ES-I3 (cell line): ENCODE results near the gene ENTR1.

ENCODE experiments used
- H3K36me3 ChIP-seq: 2 replicates; pipeline ENCODE4 v1.6.1; 2013; ENCODE audit warnings: mild to moderate bottlenecking, low read length, control low read depth, moderate library complexity; ENCODE audit not compliant: insufficient read depth
- H3K4me1 ChIP-seq: 2 replicates; pipeline ENCODE4 v1.6.1; 2013; ENCODE audit warnings: mild to moderate bottlenecking, control low read depth, low read length; ENCODE audit not compliant: insufficient read depth
- H3K9ac ChIP-seq: 2 replicates; pipeline ENCODE4 v1.6.1; 2013; ENCODE audit warnings: low read depth, mild to moderate bottlenecking, low read length, moderate library complexity
- H3K9me3 ChIP-seq: 2 replicates; pipeline ENCODE4 v1.6.1; 2013; ENCODE audit warnings: mild to moderate bottlenecking, low read length, moderate library complexity; ENCODE audit not compliant: control insufficient read depth, insufficient read depth

Gene ENTR1

DNA sequence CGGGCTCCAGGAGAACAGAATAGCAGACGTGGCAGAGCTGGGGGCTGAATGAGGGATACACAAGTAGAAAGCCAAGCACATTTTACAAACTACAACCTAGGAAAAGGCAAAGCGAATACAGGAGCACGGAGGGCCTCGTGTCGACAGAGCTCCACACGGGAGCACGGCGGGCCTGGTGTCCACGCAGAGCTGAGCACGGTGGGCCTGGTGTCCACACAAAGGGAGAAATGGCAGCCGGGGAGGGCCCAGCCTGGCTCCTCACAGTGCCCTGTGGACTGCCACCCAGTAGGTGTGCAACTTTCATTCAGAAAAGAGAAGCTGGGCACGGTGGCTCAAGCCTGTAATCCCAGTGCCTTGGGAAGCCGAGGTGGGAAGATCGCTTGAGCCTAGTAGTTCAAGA lies 32.7 kb upstream of the ENTR1 start:
- Histone ChIP-seq H3K36me3 (peaks cover 34% of the 10 kb centered on the region), H3K4me1 (no peaks in the 10 kb centered on the region), H3K9ac (no peak overlapping the region), H3K9me3 (no peaks in the 10 kb centered on the region)

- H3K4me1 ChIP-seq: peaks cover 4% of the 10 kb centered on the region; the same call in 1 of the 2 replicates
- H3K36me3 ChIP-seq: peaks cover 26% of the 10 kb centered on the region
- no peaks in the 10 kb centered on the region for H3K9me3 ChIP-seq
- H3K9ac ChIP-seq: no peak overlapping the region
Measured at GRCh38 chr9:136442265-136442664, 31.9 kb upstream of the ENTR1 start.

GRCh38 chr9:136441681-136442245 lies 31.3 kb upstream of the ENTR1 start:
- peaks cover 4% of the 10 kb centered on the region; the same call in 1 of the 2 replicates for H3K4me1 ChIP-seq
- H3K9ac ChIP-seq: no peak overlapping the region
- H3K36me3 ChIP-seq: peaks cover 26% of the 10 kb centered on the region
- no peaks in the 10 kb centered on the region for H3K9me3 ChIP-seq

DNA sequence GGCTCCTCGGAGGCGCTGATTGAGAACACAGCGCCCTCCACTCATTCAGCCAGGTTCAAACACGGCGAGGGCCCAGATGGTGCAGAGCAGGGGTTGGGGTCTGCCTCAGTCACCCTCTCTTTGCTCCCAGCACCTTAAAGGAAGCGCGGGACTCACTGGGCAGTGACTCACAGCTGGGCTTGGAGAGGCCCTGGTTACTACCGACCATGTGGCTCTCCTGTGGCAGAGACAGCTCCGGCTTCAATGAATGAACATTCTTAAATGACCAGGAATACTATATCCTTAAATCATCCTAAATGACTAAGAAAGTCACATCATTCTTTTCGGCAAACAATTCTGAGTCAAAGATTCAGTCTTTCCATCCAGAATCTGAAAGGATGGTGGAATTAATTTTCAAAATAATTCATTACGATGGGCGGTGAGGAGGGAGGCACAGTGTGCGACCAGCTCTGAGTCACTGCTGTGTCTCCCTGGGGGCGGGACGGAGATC lies 30.8 kb upstream of the ENTR1 start:
- Histone ChIP-seq H3K36me3 (peaks cover 26% of the 10 kb centered on the region), H3K9me3 (no peaks in the 10 kb centered on the region), H3K9ac (no peak overlapping the region), H3K4me1 (peaks cover 4% of the 10 kb centered on the region; the same call in 1 of the 2 replicates)

DNA sequence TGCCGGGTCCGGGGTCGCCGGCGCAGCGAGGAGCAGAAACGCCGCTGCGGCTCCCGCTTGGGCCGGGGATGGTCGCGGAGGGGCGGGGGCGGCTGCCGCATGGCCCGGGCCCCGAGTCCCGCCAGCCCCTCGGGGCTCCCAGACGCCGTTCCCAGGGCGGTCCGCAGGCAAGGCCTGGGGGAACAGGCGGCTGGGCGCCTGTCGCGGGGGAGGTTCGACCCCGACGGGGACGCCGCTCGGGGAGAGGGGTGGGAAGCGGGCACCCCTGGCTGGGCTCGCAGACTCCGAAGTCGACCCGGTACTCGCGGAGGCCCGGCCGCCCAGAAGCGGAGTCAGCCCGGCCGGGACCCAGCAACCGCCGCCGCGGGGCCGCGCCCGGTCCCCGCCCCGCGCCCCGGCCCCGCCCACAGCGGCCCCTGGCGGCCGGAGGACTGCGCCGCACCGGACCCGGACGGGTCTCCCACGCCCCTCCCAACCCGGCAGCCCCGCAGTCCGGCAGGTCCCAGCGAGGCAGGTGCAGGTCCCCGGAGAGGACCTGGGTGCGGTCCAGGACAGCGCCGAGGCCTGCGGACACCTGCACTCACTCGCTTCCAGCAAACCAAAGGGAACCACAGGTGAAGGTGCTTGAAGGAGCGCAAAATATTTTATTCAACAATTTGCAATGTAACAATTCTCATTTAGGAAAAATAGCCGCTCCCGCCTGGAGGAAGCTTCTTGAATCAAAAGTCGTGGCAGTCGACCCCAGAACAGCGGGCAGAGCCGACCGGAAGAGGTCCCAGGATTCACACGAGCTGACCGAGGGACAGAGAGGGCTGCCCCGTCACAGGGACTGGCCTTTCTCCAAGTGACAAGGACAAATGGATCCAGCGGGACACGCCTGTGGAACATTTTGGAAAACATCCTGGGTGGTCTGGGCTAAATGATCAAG lies 29.3 kb upstream of the ENTR1 start, which contains the start of gene INPP5E:
Gene INPP5E (minus strand): TSS at position 365 of the 928 bp plus-strand sequence. CDS start 426 bp downstream, outside the sequence.
- peaks cover 16% of the 10 kb centered on the region for H3K36me3 ChIP-seq
- H3K9ac ChIP-seq: peak within 1 kb of the TSS; percentile 85
- H3K4me1 ChIP-seq: peaks cover 4% of the 10 kb centered on the region; the same call in 1 of the 2 replicates
- no peaks in the 10 kb centered on the region for H3K9me3 ChIP-seq

GRCh38 chr9:136438548-136439480 lies 28.4 kb upstream of the ENTR1 start:
- Histone ChIP-seq H3K9ac (peak overlapping the region; percentile 85), H3K9me3 (no peaks in the 10 kb centered on the region), H3K4me1 (peaks cover 4% of the 10 kb centered on the region; the same call in 1 of the 2 replicates), H3K36me3 (peaks cover 7% of the 10 kb centered on the region; the same call in 1 of the 2 replicates)

DNA sequence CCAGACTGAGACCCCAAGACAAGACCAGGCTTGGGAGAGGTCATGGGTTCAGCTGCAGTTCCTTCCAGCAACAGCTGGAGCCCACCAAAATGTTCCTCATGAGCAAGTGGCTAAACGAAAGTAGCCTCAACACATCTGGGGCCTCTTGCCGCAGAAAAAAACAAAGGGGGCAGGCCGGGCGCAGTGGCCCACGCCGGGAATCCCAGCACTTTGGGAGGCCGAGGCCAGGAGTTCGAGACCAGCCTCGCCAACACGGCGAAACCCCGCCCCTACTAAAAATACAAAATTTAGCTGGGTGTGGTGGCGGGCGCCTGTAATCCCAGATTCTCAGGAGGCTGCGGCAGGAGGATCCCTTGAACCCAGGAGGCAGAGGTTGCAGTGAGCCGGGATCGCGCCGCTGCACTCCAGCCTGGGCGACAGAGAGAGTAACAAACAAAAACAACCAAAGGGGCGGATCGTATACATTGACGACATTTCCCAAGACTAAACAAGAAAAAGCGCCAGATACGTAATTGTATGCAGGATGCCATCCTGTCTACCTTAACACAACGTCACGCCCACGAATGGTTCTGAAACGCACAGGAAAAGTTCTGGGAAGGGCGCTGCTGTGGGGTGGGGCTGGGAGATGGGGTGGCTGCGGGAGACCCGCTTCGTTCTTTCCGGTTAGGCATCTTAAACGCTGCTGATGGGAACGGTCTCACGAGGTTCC lies 27.6 kb upstream of the ENTR1 start:
- Histone ChIP-seq H3K36me3 (peaks cover 4% of the 10 kb centered on the region; the same call in 1 of the 2 replicates), H3K9me3 (no peaks in the 10 kb centered on the region), H3K9ac (peak overlapping the region; percentile 85; the same call in 1 of the 2 replicates), H3K4me1 (peaks cover 4% of the 10 kb centered on the region; the same call in 1 of the 2 replicates)

GRCh38 chr9:136437430-136437829 lies 27.0 kb upstream of the ENTR1 start:
- Histone ChIP-seq H3K4me1 (peaks cover 4% of the 10 kb centered on the region; the same call in 1 of the 2 replicates), H3K36me3 (peaks cover 4% of the 10 kb centered on the region; the same call in 1 of the 2 replicates), H3K9me3 (no peaks in the 10 kb centered on the region), H3K9ac (peak overlapping the region; percentile 85; the same call in 1 of the 2 replicates)

DNA sequence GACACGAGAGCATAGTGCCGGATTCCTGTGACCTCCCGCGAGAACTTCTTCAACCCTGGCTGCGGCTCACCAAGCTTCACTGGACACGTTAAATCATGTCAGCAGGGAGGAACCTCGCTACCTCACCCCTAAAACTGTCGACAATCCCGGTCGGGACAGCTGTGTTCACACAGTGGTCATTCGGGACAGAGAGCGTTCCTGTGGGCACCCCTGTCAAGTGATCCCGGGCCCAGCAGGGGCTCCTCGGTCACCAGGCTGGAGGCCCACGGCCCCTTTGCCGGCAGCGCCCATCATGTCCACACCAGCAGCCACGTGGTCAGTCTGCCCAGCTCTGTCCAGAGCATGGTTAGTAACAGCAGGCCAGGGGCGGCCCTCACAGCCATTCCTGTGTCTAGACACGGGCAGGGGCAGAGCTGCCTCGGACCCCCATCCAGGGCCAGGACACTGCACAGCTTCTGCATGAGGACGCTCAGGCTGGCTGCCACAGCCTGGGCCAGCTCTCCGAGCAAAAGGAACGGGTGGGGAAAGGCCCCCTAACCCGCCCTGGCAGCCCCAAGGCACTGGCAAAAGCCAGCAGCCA lies 25.7 kb upstream of the ENTR1 start:
- Histone ChIP-seq H3K9me3 (no peaks in the 10 kb centered on the region), H3K36me3 (peaks cover 2% of the 10 kb centered on the region; the same call in 1 of the 2 replicates), H3K4me1 (peaks cover 4% of the 10 kb centered on the region; the same call in 1 of the 2 replicates), H3K9ac (no peak overlapping the region)

DNA sequence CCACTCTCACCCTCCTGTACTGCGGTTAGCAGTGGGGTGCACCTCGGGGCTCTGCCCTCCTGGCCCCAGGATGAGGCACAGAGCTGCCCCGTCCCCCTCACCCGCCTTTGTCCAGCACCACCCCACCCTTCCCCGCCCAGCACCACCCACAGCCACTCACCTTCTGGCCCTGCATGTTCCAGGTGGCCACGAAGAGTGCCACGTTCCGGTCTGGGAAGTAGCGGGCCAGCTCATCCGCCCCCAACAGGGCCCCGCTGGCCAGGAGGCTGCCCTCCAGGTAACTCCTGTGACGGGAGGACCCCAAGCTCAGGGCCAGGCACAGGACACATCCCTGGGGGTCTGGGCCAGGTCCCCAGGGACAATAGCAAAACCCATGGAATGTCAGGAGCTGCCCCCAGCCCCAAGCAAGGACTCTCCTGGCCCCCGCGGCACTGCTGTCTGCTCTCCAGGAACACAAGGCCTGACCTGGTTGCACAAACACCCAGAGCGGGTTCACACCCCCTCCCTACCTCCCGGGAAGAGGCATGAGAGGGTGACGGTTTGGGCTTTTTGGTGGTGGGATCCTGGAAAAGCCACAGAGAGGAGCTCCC lies 24.3 kb upstream of the ENTR1 start:
- Histone ChIP-seq H3K36me3 (no peaks in the 10 kb centered on the region), H3K9ac (no peak overlapping the region), H3K4me1 (peaks cover 4% of the 10 kb centered on the region; the same call in 1 of the 2 replicates), H3K9me3 (no peaks in the 10 kb centered on the region)

- H3K36me3 ChIP-seq: no peaks in the 10 kb centered on the region
- no peak overlapping the region for H3K9ac ChIP-seq
- H3K4me1 ChIP-seq: peaks cover 4% of the 10 kb centered on the region; the same call in 1 of the 2 replicates
- no peaks in the 10 kb centered on the region for H3K9me3 ChIP-seq
Measured at GRCh38 chr9:136433849-136434579, 23.6 kb upstream of the ENTR1 start.

DNA sequence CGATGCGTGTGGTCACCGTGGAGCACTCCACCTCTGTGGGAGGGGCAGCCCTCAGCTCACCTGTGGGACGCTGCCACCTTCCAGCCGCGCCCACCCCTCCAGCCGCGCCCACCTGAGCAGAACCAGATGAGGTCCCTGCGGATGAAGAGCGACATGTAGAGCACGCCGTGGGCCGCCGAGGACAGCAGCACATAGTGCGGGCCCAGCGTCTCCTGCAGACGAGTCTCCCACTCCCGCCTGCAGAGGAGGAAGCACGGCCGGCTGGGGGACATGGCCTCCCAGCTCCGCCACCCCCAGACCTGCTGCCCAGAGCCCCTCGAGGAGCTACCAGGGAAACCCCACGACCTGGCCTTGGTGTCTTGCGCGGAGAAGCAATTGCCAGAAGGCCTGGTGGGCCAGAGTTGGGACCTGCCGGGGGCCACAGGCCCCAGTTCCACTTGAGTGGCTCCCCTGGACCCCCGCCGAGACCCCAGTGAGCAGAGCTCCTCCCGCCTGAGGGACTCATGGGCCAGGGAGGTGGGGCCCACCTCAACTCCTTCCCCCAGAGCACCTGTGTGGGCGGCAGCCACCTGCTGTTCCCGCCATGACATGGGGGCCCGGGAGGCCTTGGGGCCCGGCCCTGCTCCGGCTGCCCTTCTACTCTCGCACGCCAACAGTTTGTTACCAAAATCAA lies 22.8 kb upstream of the ENTR1 start:
- Histone ChIP-seq H3K9me3 (no peaks in the 10 kb centered on the region), H3K9ac (no peak overlapping the region), H3K36me3 (no peaks in the 10 kb centered on the region; the same call in 1 of the 2 replicates), H3K4me1 (peaks cover 4% of the 10 kb centered on the region; the same call in 1 of the 2 replicates)
